Hypothalamus (tissue), 51 donors: ENCODE results near the gene BLOC1S5.

Source experiments
- DNase-seq, 51 donors: peaks; one replicate each; lab custom pipeline; 2025; lab: John Stamatoyannopoulos, UW

Gene BLOC1S5

GRCh38 chr6:8063761-8064637 is at the start of gene BLOC1S5:
TSS of gene BLOC1S5 (minus strand) at chr6:8064389. CDS start at chr6:8064376, 13 bp downstream.
- peak; percentile 59 to 97 (median 91) for DNase-seq

GRCh38 chr6:8113131-8113654 is 49.0 kb upstream of the BLOC1S5 start:
- no peak for DNase-seq

GRCh38 chr6:8110725-8111124 is 46.5 kb upstream of the BLOC1S5 start:
- DNase-seq, result no peak

- no peak for DNase-seq
Measured at GRCh38 chr6:8110117-8110721, 46.0 kb upstream of the BLOC1S5 start.

- DNase-seq, result no peak
Measured at GRCh38 chr6:8108759-8109539, 44.8 kb upstream of the BLOC1S5 start.

- peak in 8 of 51 donors; percentile 2 to 13 (median 7) for DNase-seq
Measured at GRCh38 chr6:8108031-8108660, 44.0 kb upstream of the BLOC1S5 start.

GRCh38 chr6:8105791-8106190 is 41.6 kb upstream of the BLOC1S5 start:
- DNase-seq, result no peak

GRCh38 chr6:8103726-8104125 is 39.5 kb upstream of the BLOC1S5 start:
- DNase-seq, result no peak

GRCh38 chr6:8102122-8102958 is 38.2 kb upstream of the BLOC1S5 start, which contains the start of gene EEF1E1:
TSS of gene EEF1E1 (minus strand) at chr6:8102548. CDS start at chr6:8102521, 27 bp downstream.
- DNase-seq, result peak; percentile 44 to 98 (median 90)

- no peak for DNase-seq
Measured at GRCh38 chr6:8100159-8100854, 36.1 kb upstream of the BLOC1S5 start.

GRCh38 chr6:8090650-8091049 is 26.5 kb upstream of the BLOC1S5 start:
- no peak for DNase-seq

- no peak for DNase-seq
Measured at GRCh38 chr6:8088886-8089285, 24.7 kb upstream of the BLOC1S5 start.

GRCh38 chr6:8087870-8088754 is 23.9 kb upstream of the BLOC1S5 start:
- DNase-seq, result no peak

- no peak for DNase-seq
Measured at GRCh38 chr6:8086755-8087306, 22.6 kb upstream of the BLOC1S5 start.

GRCh38 chr6:8085053-8085511 is 20.9 kb upstream of the BLOC1S5 start:
- DNase-seq, result no peak

GRCh38 chr6:8084586-8084985 is 20.4 kb upstream of the BLOC1S5 start:
- DNase-seq, result no peak
